G401 (cell line): ENCODE data around the gene TIPARP. TPM values are rescaled to one million over a fixed set of nuclear protein-coding genes. Genes with fewer than 3 reads are reported as not detected.
A peak's percentile ranks its signal among the peaks of the same experiment; 100 is the strongest.
"Not testable (repeated sequence)": the region's sequence is repeated elsewhere in the genome, so short reads cannot be mapped to it uniquely, and the experiment has no call there.

Experiments
- DNase-seq: peaks from one replicate; pipeline ENCODE4 v3.0.0-alpha.2; 2015; ENCODE audit warnings: low spot score
- in situ Hi-C: cut with HindIII; loops from 2 replicates; pipeline ENCODE4 v1.10.0; 2016; ENCODE audit warnings: low sequenced_read_pairs, mixed read lengths
- total RNA-seq: library from RNA; depleted of rRNA; stranded (reverse); fragments of >200 nt; shearing (Covaris generic); gene quantifications from 2 replicates; pipeline ENCODE4 v1.2.3, GENCODE V29; 2014

TIPARP gene
- total RNA-seq, 1 experiment from 2014 or later: 33.1 TPM

GRCh38 chr3:156729460-156730179 lies 55.2 kb downstream of the TIPARP start:
- no peak for DNase-seq
- in situ Hi-C loops: no loop called here

- in situ Hi-C loops: no loop called here
- no peak for DNase-seq
Observed at GRCh38 chr3:156731813-156732212, 57.4 kb downstream of the TIPARP start.

- DNase-seq: no peak
- in situ Hi-C loops: no loop called here
Observed at GRCh38 chr3:156732261-156732660, 57.9 kb downstream of the TIPARP start.

GRCh38 chr3:156732715-156733421 lies 58.5 kb downstream of the TIPARP start:
- no peak for DNase-seq
- in situ Hi-C loops: no loop called here

- in situ Hi-C loops: not testable (repeated sequence)
Observed at GRCh38 chr3:156734661-156735060, 60.3 kb downstream of the TIPARP start.

GRCh38 chr3:156735471-156735870 lies 61.1 kb downstream of the TIPARP start:
- DNase-seq: no peak
- in situ Hi-C loops: no loop called here

More at GRCh38 chr3:156734661-156735060, 60.3 kb downstream of the TIPARP start:
- DNase-seq: not testable (repeated sequence)

- in situ Hi-C loops, DNase-seq: not testable (repeated sequence)
Observed at GRCh38 chr3:156737049-156737448, 62.7 kb downstream of the TIPARP start.

GRCh38 chr3:156738251-156738650 lies 63.9 kb downstream of the TIPARP start:
- in situ Hi-C loops: no loop called here
- no peak for DNase-seq

- no peak for DNase-seq
- in situ Hi-C loops: no loop called here
Observed at GRCh38 chr3:156739976-156740375, 65.6 kb downstream of the TIPARP start.

- in situ Hi-C loops, DNase-seq: not testable (repeated sequence)
Observed at GRCh38 chr3:156740581-156740980, 66.2 kb downstream of the TIPARP start.

GRCh38 chr3:156741935-156742334 lies 67.5 kb downstream of the TIPARP start:
- in situ Hi-C loops: no loop called here
- no peak for DNase-seq

- peak; percentile 87 for DNase-seq
- in situ Hi-C loops: no loop called here
Observed at GRCh38 chr3:156742401-156742800, 68.0 kb downstream of the TIPARP start.

- in situ Hi-C loops: no loop called here
Observed at GRCh38 chr3:156743859-156744258, 69.5 kb downstream of the TIPARP start.

GRCh38 chr3:156744631-156745030 lies 70.2 kb downstream of the TIPARP start:
- no peak for DNase-seq
- in situ Hi-C loops: no loop called here

More at GRCh38 chr3:156743859-156744258, 69.5 kb downstream of the TIPARP start:
- no peak for DNase-seq

GRCh38 chr3:156745766-156746165 lies 71.4 kb downstream of the TIPARP start:
- in situ Hi-C loops: no loop called here

GRCh38 chr3:156747046-156747445 lies 72.7 kb downstream of the TIPARP start:
- in situ Hi-C loops: no loop called here
- DNase-seq: no peak

More at GRCh38 chr3:156745766-156746165, 71.4 kb downstream of the TIPARP start:
- no peak for DNase-seq

GRCh38 chr3:156749244-156749643 lies 74.9 kb downstream of the TIPARP start:
- in situ Hi-C loops: no loop called here
- no peak for DNase-seq

GRCh38 chr3:156750191-156750873 lies 75.9 kb downstream of the TIPARP start:
- in situ Hi-C loops: no loop called here
- DNase-seq: no peak

- in situ Hi-C loops: no loop called here
Observed at GRCh38 chr3:156750874-156751245, 76.5 kb downstream of the TIPARP start.

GRCh38 chr3:156751461-156752025 lies 77.2 kb downstream of the TIPARP start:
- in situ Hi-C loops: no loop called here
- DNase-seq: peak; percentile 30

More at GRCh38 chr3:156750874-156751245, 76.5 kb downstream of the TIPARP start:
- no peak for DNase-seq
